ENCODE results near the gene AGBL1.

The AGBL1 gene

DNA sequence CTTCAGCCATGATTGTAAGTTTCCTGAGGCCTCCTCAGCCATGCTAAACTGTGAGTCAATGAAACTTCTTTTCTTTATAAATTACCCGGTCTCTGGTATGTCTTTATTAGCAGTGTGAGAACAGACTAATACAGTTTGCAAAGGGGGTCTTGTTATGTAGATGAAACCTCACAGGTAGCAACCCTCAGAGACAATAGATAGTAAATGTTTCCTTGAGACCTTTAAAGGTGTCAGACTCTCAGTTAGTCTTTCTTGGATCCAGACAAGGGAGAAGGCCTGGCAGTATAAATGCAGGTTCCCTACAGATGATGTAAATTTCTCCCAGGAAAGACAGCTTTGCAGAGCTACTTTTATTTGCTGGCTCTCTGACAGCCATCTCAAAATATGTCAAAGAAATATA is 510.8 kb downstream of the AGBL1 start:
- H3K27ac ChIP-seq, result no peak overlapping the region
- no peaks in the 10 kb centered on the region for H3K36me3 ChIP-seq
- no peaks in the 10 kb centered on the region for H3K9me3 ChIP-seq
- TF ChIP-seq, protein P1, sequence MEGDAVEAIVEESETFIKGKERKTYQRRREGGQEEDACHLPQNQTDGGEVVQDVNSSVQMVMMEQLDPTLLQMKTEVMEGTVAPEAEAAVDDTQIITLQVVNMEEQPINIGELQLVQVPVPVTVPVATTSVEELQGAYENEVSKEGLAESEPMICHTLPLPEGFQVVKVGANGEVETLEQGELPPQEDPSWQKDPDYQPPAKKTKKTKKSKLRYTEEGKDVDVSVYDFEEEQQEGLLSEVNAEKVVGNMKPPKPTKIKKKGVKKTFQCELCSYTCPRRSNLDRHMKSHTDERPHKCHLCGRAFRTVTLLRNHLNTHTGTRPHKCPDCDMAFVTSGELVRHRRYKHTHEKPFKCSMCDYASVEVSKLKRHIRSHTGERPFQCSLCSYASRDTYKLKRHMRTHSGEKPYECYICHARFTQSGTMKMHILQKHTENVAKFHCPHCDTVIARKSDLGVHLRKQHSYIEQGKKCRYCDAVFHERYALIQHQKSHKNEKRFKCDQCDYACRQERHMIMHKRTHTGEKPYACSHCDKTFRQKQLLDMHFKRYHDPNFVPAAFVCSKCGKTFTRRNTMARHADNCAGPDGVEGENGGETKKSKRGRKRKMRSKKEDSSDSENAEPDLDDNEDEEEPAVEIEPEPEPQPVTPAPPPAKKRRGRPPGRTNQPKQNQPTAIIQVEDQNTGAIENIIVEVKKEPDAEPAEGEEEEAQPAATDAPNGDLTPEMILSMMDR (IDR thresholded peaks at IDR 0.05), result no peak
- H3K4me3 ChIP-seq (ENCODE audit: low read depth in 1 of 2, low read length in 1 of 2), result no peak overlapping the region
- H3K27me3 ChIP-seq, result no peaks in the 10 kb centered on the region
- no peaks in the 10 kb centered on the region for H3K4me1 ChIP-seq (ENCODE audit: control insufficient read depth in 1 of 2, insufficient read depth in 1 of 2, low read depth in 1 of 2, low read length in 1 of 2)

DNA sequence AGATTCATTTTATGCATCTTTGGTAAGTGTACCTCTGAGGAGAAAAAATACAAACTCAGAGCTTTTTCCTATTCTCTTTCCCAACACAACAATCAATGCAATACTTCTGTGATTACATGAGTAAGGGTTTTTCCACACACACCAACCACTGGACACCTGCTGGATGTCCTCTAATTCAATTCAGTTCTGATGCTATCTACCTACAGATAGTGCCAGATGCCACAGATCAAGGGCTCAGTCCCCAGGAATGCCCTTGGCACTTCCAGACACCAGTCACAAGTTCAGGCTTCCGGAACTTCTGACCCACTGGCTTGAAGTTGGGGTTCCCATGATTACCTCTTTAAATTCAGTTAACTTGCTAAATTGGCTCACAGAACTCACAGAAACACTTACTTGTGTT is 511.5 kb downstream of the AGBL1 start:
- Histone ChIP-seq H3K4me3 (ENCODE audit: low read depth in 1 of 2, low read length in 1 of 2) (no peak overlapping the region), H3K4me1 (ENCODE audit: control insufficient read depth in 1 of 2, insufficient read depth in 1 of 2, low read depth in 1 of 2, low read length in 1 of 2) (no peaks in the 10 kb centered on the region), H3K27me3 (no peaks in the 10 kb centered on the region), H3K36me3 (no peaks in the 10 kb centered on the region), H3K27ac (no peak overlapping the region), H3K9me3 (no peaks in the 10 kb centered on the region)
- TF ChIP-seq, protein P1 (IDR thresholded peaks at IDR 0.05), result no peak

DNA sequence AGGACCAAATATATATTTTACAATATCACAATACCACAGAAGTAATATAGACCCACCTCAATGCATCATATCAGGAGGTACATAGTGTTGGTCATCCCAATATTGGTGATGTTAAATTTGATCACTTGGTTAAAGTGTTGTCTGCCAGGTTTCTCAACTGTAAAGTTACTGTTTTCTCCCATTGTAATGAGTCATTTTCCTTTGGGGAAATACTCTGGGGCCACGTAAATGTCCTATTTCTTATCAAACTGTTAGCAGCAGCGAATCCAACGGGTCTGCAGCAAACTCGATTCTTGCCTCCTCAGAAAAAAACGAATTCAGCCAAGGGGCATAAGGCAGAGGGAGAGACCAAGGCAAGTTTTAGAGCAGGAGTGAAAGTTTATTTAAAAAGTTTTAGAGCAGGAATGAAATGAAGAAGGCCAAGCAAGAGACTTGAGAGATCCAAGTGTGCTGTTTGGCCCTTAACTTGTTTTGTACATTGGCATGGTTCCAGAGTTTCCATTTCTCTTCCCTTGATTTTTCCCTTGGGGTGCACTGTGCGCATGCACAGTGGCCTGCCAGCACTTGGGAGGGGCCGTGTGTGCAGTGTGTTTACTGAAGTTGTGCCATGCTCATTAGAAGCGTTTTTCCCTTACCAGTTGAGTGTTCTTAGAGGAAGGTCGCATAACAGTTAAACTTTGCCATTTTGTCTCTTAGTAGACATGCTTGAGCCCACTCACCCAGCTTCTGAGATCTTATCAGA is 512.5 kb downstream of the AGBL1 start:
- no peaks in the 10 kb centered on the region for H3K9me3 ChIP-seq
- TF ChIP-seq, protein P1 (IDR thresholded peaks at IDR 0.05), result no peak
- no peaks in the 10 kb centered on the region for H3K27me3 ChIP-seq
- no peaks in the 10 kb centered on the region for H3K4me1 ChIP-seq (ENCODE audit: control insufficient read depth in 1 of 2, insufficient read depth in 1 of 2, low read depth in 1 of 2, low read length in 1 of 2)
- H3K4me3 ChIP-seq (ENCODE audit: low read depth in 1 of 2, low read length in 1 of 2), result no peak overlapping the region
- H3K27ac ChIP-seq, result no peak overlapping the region
- H3K36me3 ChIP-seq, result no peaks in the 10 kb centered on the region

DNA sequence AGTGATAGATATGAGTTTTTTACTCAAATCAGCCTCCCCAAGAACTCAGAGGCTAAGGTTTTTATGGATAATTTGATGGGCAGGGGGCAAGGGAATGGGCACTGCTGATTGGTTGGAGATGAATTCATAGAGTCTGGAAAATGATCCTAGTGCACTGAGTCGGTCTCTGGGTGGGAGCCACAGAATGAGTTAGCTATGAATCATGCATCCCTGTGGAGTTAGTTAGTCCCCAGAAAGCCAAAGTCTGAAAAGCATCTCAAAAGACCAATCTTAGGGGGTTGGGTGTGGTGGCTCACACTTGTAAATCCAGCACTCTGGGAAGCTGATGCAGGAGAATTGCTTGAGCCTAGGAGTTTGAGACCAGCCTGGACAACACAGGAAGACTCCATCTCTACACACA is 516.1 kb downstream of the AGBL1 start:
- Histone ChIP-seq H3K27me3 (no peaks in the 10 kb centered on the region), H3K4me1 (ENCODE audit: control insufficient read depth in 1 of 2, insufficient read depth in 1 of 2, low read depth in 1 of 2, low read length in 1 of 2) (no peaks in the 10 kb centered on the region), H3K4me3 (ENCODE audit: low read depth in 1 of 2, low read length in 1 of 2) (no peak overlapping the region), H3K27ac (no peak overlapping the region), H3K36me3 (no peaks in the 10 kb centered on the region), H3K9me3 (no peaks in the 10 kb centered on the region)
- TF ChIP-seq, protein P1 (IDR thresholded peaks at IDR 0.05), result no peak

DNA sequence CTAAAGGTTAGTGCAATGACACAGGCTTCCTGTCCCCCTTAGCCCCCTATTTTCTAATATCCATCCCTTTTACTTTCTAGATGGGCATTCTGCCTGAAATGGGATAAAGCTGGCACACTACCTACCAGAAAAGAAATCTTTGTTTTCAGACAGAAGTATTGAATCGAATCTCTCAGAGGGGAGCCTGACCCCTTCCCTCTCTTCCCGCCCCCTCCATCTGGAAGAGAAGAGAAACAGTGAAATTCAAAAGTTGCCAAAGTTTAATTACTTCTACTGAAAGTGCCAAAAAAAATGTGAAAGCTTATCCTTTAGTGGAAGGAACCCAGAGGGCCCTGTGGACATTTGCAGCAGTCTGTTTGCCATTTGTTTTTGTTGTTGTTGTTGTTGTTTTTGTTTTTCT is 523.8 kb downstream of the AGBL1 start:
- Histone ChIP-seq H3K4me1 (ENCODE audit: control insufficient read depth in 1 of 2, insufficient read depth in 1 of 2, low read depth in 1 of 2, low read length in 1 of 2) (no peaks in the 10 kb centered on the region), H3K27me3 (no peaks in the 10 kb centered on the region), H3K9me3 (no peaks in the 10 kb centered on the region), H3K36me3 (no peaks in the 10 kb centered on the region), H3K4me3 (ENCODE audit: low read depth in 1 of 2, low read length in 1 of 2) (no peak overlapping the region), H3K27ac (no peak overlapping the region)
- TF ChIP-seq, protein P1 (IDR thresholded peaks at IDR 0.05), result no peak
